GM18526 (cell line): ENCODE results near the gene SLC35G1.

ENCODE experiments used
- POLR2A ChIP-seq: IDR thresholded peaks from 3 replicates; pipeline ENCODE4 v1.6.1; 2011; ENCODE audit not compliant: insufficient read length; ENCODE audit errors: extremely low read depth

The SLC35G1 gene

DNA sequence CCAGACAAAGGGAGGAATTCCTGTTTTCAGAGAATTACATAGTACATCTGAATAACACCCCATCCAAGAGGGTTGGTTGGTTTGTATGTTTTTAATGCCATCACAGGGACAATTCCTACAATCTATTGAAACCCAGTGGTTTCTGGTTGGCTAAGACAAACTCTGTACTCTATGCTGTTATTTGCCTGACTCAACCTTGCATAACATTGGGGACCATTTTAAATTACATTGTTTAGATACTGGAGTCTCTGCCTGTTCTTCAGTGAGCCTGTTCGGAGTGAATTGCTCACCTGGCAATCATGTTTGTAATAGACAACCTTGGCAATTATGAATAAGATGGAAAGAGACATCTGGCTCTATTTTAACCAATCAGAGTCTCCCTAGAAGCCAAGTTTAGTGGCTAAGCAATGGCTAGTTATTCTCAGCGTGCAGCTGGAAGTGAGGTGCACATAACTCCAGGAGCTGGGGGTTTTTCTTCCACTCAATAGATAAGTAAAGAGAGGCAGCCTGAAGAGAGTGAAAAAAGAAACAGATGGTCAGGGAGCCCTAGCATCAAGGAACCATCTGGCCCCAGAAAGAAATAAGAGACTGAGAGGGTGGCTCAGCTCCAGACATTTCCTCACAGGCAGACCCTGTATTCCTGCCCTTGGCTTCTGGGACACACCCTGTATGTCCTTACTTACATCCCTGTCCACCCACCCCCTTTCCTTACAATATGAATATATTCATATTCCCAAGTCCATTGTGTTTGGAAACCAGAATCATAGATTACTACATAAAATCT is 21.2 kb upstream of the SLC35G1 start:
- no peak for TF ChIP-seq POLR2A

DNA sequence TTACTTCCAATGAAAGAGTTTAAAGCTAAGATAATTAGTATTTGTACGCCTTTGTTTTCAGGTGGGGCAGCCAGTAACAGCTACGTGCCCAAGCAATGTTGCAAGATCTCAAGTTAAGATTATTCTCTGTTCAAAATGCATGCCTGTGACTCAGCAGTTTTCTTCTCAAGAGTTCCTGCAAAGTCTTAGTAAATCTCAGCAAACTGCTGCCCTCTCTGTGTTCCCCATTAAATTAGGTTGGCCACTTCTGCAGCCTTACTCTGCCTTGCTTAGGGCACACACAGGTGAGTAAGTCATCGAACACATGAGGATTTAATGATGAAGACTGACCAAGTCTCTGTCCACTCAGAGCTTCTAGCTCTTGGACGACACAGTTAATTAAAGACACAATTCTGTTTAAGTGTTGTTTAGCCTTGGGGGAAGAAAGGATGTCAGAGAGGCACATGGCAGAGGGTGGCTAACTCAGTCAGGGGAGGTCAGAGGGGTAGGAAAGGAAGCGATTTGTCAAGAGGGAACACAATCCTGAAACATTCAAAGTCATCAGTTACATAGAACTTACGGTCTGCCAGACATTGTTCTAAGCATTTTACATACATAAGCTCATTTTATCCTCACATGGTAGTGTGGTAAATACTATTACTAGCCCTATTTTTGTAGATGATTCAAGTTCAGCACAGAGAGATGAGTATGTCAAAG is 20.2 kb upstream of the SLC35G1 start:
- TF ChIP-seq POLR2A = no peak

DNA sequence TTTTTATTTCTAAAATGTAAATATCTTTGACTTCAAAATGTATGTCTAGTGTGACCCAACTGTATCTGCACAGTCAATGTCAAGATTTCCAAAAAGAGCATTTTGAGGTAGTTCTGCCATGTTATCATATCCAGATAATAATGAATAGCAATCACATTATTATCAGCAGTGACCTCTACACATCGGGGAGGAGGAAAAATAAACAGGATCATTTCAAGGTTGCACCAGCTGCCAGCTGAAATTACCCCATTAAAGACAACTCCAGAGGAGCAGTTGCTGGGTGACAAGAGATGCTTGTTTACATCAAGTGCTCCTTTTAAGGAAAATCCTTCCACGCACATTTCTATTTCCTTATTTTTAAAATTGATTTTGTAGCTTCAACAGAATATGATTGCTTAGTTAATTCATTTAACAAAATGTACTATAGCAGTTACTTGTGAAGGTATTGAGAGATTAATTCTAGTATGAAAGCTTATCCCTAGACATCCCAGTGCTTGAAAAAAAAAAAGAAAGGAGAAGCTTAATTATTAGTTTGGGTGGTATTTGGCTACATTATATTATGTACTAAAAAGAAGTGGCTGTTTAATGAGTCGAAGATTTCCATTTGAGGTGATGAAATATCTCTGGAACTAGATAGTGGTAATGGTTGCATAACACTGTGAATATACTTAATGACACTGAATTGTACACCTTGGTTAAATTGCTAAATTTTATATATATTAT is 19.3 kb upstream of the SLC35G1 start:
- TF ChIP-seq POLR2A = no peak

DNA sequence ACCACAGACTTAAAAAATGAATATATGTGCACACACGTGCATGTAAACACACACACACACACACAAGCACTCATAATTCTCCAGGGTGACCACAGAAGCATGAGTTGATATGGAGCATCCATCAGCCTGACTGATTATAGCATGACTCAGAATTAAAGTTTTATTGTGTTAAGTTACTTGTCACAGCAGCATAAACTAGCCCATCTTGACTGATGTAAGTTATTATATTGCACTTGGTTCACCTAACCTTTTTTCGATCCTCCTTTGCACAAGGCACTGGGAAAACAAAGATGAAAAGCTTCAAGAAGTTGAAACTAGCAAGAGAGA is 18.8 kb upstream of the SLC35G1 start:
- no peak for TF ChIP-seq POLR2A

DNA sequence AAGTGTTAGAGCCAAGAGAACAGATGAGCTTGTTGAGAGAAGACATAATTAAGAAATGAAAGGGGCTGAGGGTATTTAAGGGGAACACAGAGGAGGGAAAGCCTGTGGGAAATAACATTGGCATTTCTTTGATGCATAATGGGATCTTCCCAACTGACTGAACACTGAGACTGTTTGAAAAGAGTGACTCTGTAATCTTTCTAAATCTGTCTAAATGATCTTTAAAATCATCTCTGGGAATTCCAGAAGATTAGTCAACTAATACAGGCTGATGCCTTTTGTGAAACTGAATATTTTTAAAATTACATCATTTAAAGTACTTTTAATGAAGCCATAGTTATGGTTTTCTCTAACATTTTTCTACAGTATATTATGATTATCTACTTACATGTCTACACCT is 17.4 kb upstream of the SLC35G1 start:
- no peak for TF ChIP-seq POLR2A

DNA sequence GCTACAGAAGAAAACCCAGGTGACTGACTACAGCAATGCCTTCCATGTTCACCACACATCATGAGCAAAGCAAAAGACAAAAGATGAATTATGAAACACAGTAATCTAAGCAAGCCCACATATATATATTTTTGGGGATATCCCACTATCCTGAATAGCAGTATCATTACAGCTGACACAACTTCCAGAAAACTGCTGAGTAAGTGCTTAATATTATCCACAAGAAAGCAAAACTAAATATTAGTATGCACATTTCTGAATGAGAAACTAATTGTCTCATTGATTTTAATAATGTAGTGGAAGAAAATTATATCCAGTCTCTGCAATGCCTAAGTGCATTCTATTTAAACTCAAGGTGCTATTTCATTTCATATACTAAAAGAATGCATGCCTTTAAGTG is 14.5 kb upstream of the SLC35G1 start:
- no peak for TF ChIP-seq POLR2A

DNA sequence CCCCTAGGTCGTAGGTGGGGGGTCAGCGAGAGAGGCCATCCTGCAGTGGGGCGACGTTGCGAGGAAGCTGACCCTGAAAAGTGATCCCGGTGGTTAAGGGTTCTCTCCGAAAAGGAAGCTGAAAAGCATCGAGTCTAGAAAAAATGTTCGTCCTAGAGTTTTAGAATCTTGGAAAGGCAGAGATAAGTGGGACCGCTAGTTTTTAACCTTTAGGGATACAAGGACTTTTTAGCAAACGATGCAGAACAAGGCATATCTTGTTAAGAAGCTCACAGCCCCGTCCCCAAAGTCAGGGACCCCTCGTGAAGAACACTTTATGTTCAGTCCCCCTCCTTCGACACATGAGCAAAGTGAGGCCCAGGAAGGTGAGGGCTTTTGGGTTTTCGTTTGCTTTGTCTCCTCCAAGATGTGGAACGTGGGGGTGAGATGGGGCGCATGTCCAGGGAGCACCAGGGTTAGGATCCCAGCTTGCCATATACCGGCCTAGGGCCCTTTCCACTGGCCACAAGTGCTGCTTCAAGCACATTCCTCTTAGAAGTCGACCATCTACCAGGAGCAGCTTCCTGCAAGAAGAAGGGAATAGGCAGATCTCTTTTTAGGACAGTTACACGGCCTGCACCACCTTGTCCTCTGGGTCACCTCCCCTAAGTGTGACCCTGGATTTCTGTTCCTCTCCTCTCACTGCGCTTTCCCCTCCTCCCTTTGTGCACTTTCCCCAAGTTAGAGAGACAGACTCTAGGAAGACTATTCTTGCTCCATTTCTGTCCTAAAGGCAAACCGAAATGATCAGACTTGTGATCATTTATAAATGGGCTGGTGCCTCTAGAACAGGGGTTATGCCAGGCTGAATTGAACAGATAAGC is 969 bp downstream of the SLC35G1 start:
- TF ChIP-seq POLR2A = no peak

DNA sequence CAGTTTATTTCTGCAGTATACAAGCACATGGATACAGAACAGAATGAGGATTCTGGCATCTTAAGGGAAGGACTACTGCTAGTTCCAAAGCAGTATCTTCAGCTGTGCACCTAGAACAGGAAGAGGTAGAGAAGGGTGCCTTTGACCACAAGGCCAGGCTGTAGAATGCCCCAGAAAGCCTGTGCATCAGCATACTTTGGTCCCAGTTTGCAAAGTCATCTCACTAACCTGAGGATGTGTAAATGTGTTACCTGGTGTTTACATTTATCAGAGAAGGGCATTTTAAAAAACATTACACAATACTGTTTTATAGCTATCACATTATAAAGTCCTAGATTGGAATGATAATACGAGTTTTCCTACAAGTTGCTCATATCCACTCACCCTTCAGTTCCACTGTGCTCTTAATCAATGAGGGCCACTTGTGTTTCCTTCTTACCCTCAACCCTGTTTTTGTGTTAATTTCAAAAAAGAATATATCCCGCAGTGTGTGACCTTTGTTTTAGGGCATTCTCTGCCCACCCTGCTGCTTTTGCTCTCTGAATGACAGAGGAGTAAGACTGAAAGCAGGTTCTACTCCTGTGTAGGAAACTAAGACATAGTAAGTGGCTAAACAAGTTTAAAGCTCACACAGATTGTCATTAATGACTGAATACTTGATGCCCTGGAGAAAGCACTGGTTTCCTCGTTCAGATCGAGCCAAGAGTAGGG is 3.4 kb downstream of the SLC35G1 start:
- TF ChIP-seq POLR2A = no peak

DNA sequence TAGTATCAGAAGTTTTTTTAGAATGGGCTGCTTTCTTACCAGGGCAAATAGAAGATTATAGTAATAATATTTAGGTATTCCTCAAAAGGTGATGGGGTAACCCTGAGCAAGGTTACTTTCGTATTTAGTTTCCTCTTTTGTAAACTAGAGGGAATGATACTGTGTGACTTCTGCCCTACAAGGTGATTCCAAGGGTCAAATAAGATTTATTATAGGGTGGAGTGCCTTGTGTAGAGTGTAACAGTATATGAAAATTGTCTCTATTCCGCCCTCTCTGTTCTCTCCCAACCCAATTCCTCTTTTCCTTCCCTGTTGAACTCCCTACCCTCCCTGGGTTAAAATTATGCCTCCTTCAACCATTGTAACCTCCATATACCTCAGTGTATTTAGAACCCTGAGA is 5.3 kb downstream of the SLC35G1 start:
- no peak for TF ChIP-seq POLR2A

DNA sequence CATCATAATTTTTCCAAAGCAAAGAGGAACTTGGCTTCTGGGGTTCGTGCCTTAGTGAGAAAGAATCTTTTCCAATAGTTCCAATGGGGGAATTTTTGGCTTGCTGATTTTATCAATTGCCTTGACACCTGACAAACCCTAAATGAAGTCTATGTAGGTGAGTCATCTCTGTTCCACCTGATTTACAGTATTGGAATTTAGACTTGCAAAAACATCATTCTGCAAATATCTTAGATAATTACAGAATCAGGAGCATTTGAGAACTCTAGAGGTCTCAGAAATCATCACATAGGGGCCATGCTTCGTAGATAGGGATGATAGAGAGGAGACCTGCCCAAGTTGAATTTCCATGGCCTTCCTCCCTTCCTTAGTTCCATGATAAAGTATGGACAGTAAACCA is 9.3 kb downstream of the SLC35G1 start:
- no peak for TF ChIP-seq POLR2A

DNA sequence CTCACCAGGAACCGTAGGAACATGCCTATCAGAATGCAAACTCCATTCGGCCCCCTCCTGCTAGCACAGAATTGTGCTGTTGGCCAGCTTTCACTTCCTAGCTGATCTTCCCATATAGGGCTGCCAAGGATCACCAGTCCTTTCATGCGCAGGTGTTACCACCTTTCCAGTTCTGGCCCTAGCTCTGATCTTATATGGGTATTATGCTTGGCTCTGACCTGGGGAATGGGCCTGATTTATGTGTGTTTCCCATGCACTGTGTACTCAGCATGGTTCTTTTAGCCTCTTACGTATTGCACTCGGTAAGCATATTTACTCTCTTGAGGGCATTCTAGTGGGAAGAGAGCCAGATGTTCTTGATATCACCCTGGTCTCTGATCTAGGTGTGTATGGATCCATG is 11.1 kb downstream of the SLC35G1 start:
- no peak for TF ChIP-seq POLR2A

DNA sequence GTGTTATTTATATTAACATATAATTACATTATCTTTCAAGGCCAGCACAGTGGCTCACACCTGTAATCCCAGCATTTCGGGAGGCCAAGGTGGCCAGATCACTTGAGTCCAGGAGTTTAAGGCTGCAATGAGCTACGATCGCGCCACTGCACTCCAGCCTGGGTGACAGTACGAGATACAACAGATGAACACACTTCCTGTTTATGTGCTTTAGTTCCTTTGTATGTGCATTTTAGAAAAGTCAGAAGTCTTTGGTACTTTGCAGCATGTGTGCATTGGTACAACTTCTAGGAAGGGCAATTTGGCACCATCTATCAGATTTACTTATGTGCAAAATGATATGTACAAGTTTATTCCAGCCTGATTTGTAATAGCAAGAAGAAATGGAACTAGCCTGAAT is 13.3 kb downstream of the SLC35G1 start:
- no peak for TF ChIP-seq POLR2A

DNA sequence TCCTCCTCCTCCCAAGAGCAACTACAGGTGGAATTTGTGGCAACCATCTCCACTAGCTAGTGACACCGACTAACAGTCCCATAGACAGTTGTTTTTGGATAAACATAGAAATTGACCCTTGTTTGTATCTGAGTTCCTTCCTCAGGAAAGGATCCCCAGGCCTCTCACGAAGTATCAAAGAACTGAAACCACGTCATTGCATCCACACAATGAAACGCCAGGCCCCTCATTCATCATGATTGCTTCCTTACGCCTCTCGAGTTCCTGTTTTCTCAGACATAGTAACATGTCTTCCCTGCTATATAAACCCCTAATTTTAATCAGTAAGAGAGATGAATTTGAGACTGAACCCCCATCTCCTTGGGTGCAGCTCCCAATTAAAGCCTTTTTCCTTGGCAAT is 18.1 kb downstream of the SLC35G1 start:
- no peak for TF ChIP-seq POLR2A

DNA sequence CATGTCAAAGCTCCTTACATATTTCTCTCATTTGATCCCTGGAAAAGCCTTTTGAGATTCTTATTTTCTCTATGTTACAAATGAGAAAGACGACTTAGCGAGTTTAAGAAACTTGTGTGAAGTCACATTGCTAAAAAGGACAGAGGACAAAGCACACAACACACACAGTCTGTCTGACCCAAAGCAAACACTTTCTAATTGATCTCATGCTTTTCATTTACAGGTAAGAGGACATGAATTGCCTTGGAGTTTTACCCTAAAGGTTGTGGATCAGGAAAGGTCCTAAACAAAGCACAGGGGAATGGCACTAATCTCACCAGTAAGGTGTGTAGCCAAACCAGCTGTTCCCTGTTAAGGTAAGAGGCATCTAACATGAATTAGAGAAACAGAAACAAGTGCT is 18.7 kb downstream of the SLC35G1 start:
- no peak for TF ChIP-seq POLR2A

DNA sequence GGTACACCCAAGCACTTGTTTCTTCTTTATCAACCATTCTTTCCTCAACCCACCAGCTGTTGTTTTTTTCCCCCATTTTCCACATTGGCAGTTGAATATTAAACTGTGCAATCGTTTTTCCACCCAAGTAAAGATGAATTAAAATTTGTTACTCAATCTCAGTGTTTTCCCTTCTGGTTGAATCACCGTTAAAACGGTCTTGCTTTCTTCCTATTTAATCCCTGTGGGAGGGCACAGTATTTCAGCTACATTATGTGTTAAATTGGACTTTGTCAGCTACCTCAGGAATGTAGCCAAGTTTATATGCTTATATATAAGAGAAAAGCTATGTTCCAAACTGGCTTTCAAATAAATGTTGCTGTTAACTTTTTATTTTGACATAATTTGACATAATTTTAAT is 19.9 kb downstream of the SLC35G1 start:
- no peak for TF ChIP-seq POLR2A
